MM.1S (cell line): ENCODE measurements around the gene TREML4.

Experiments
- CTCF ChIP-seq: fragments of 300-600 bp; sonication (generic); IDR thresholded peaks from 2 replicates; pipeline ENCODE4 v1.5.1; 2016; ENCODE audit warnings: antibody characterized with exemption, low read length, mixed read lengths
- EZH2 ChIP-seq: fragments of 300-600 bp; sonication (generic); optimal IDR thresholded peaks from 2 replicates; pipeline ENCODE3; 2017; ENCODE audit warnings: low read depth, mild to moderate bottlenecking, antibody characterized with exemption, low read length, mixed read lengths
- EZH2phosphoT487 ChIP-seq: fragments of 300-600 bp; sonication (generic); IDR thresholded peaks from 2 replicates; pipeline ENCODE4 v1.6.1; 2018; ENCODE audit warnings: antibody characterized with exemption, low read length

GRCh38 chr6:41179163-41179562 lies 49.0 kb upstream of the TREML4 start:
- TF ChIP-seq CTCF (no peak), EZH2 (no peak), EZH2phosphoT487 (no peak)
